NCI-H2029 treated with DMSO at 0.1 percent for 48 hours (cell line): Measurements from ENCODE around the gene TST.

Experiments used
- DNase-seq: peaks from one replicate; lab custom pipeline; 2025; lab: John Stamatoyannopoulos, UW

The TST gene

DNA sequence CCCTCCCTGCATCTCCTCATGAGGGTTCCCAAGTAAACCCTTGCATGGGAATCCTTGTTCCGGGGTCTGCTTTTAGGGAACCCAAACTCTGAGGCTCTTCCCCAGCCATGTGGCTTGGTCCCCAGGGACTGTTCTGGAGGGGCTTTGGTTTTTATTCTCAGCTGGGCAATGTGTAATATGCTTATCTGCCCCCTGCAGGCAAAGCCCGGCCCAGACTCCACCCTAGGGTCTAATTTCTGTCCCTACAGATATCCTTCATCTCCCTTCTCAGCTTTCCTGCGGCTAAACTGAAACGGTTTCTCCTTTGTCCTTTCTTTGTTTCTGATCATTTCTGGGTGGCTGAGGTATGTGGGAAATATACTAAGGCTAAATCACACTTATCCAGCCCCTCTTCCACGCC, 37.1 kb downstream of the TST start:
- no peak for DNase-seq

DNA sequence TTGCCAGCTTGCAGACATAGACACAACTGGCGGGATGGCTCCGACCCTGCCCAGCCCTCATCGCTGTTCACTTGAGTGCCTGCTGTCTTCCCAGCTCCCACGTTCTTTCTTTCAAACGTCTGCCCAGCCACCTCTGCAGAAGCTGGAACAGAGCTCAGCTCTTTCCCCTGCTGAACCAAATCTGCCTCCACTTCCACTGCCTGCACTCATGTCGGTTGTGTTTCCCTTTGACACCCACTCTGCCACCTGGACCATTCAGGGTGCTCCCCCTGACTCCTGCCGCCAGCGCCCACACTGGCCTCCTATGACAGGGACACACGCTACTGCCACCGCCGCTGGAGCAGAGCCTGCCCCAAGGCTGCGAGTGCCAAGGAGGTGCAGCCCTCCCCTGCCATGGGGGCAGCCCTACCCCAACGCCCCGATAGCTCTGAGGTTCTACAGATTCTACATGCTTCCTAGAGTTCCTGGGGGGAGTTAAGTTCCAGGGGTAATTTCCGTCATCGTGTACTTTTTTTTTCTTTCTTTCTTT, 37.9 kb downstream of the TST start:
- DNase-seq, result no peak

DNA sequence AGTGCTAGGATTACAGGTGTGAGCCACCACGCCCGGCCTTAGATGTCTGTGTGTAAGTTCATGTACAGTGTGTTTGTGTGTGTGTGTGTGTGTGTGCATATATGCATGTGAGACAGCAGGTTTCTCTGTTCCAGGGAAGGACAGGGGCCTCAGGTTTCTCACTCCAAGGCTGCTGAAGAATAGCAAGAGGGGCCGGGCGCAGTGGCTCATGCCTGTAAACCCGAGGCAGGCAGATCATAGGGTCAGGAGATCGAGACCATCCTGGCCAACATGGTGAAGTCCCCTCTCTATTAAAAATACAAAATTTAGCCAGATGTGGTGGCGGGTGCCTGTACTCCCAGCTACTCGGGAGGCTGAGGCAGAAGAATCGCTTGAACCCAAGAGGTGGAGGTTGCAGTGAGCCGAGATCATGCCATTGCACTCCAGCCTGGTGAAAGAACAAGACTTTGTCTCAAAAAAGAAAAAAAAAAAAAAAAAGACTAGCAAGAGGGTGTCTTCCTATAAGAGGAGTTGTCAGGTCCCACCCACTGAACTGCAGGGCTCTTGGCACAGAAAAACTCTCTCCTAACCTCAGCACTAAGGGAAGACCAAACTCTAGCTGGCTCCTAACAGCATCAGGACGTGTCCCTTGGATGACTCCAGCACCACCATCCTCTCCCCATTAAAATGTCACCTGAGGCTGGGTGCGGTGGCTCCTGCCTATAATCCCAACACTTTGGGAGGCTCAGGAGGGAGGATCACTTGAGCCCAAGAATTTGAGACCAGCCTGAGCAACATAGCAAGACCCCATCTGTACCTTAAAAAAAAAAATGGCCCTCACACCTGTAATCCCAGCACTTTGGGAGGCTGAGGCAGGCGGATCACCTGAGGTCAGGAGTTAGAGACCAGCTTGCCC, 40.0 kb downstream of the TST start:
- DNase-seq, result no peak

- peak; percentile 55 for DNase-seq
These were observed 41.1 kb downstream of the TST start for GRCh38 chr22:36977947-36978660.

GRCh38 chr22:36977401-36977861, 41.8 kb downstream of the TST start:
- DNase-seq, result peak; percentile 18

DNA sequence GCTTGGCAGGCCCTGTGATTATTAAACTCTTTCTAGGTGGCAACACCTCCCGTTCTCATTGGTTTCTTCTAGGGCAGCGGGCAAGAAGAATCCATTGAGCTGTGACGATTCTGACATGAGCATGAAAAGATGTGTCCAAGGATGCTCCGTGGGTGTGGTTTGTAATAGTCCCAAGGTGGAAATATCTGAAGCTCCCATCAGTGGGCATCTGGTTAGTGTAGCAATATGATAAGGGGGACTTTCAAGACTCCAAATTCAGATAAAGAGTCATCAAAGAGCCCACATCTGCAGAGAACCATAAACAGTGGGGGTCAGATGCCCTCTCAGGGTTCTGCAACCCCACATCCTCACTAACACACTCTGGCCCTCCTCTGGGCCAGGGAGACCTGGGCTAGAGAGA, 42.6 kb downstream of the TST start:
- no peak for DNase-seq

GRCh38 chr22:36971341-36972125, 47.7 kb downstream of the TST start:
- DNase-seq, result no peak

DNA sequence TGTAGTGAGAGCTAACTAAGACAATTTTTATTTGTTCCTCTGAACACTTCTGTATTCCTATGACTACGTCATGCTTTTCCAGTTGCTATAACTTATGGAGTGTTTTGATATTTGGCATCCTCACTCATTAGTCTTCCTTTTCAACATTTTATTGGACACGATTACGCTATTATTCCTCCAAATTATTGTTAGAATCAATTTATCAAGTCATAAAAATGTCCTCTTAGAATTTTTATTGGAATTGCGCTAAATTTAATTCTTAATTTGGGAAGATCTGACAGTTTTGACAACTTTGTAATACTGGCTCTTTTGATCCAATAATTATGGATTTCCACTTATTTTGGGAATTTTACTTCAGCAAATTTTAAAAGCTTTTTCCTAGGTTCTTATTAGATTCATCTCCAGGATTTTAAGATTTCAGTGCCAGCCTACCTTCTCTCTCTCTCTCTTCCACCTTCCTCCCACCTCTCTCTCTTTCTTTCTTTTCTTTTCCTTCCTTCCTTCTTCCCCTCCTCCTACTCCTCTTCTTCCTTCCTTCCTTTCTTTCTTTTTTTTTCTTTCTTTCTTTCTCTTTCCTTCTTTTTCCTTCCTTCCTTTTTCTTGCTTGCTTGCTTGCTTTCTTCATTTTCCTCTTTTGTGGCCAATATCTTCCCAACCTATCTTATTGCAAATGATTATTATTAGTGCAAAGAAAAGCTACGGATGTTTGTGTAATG, 50.8 kb downstream of the TST start:
- DNase-seq, result no peak

GRCh38 chr22:36966851-36967540, 52.3 kb downstream of the TST start:
- no peak for DNase-seq

- DNase-seq, result no peak
These were observed 53.6 kb downstream of the TST start for GRCh38 chr22:36965696-36966095.

GRCh38 chr22:36964106-36964505, 55.1 kb downstream of the TST start:
- no peak for DNase-seq

GRCh38 chr22:36963302-36963701, 55.9 kb downstream of the TST start:
- DNase-seq, result no peak

- DNase-seq, result no peak
These were observed 57.6 kb downstream of the TST start for GRCh38 chr22:36961626-36962025.
